HEK293 (cell line): ENCODE data around the gene SKOR1.

Experiments used
- BCL11B ChIP-seq: fragments of 450-650 bp; formaldehyde crosslinking; IDR thresholded peaks from 2 replicates; pipeline ENCODE4 v1.5.1; 2016; ENCODE audit warnings: low read depth, missing biosample characterization, missing genetic modification characterization
- IKZF3 ChIP-seq: fragments of 450-650 bp; IDR thresholded peaks from 2 replicates; pipeline ENCODE4 v1.5.0; 2018; ENCODE audit warnings: missing biosample characterization, mild to moderate bottlenecking, missing genetic modification characterization, moderate library complexity
- KLF1 ChIP-seq: fragments of 450-650 bp; formaldehyde crosslinking; IDR thresholded peaks from 2 replicates; pipeline ENCODE4 v1.5.1; 2016; ENCODE audit warnings: missing biosample characterization, missing genetic modification characterization
- KLF9 ChIP-seq: fragments of 450-650 bp; formaldehyde crosslinking; IDR thresholded peaks from 2 replicates; pipeline ENCODE4 v1.5.1; 2016; ENCODE audit warnings: missing biosample characterization, missing genetic modification characterization, low read depth
- MYNN ChIP-seq: fragments of 450-650 bp; formaldehyde crosslinking; IDR thresholded peaks from 2 replicates; pipeline ENCODE4 v1.5.1; 2016; ENCODE audit warnings: missing biosample characterization, missing genetic modification characterization, borderline replicate concordance
- TRIM28 ChIP-seq: IDR thresholded peaks from 2 replicates; pipeline ENCODE4 v1.6.1; 2011; ENCODE audit warnings: low read length, control low read depth, borderline replicate concordance
- TSHZ1 ChIP-seq: fragments of 450-650 bp; formaldehyde crosslinking; IDR thresholded peaks from 2 replicates; pipeline ENCODE4 v1.5.1; 2016; ENCODE audit warnings: missing biosample characterization, missing genetic modification characterization, borderline replicate concordance
- WT1 ChIP-seq: fragments of 450-650 bp; formaldehyde crosslinking; IDR thresholded peaks from 2 replicates; pipeline ENCODE4 v1.5.1; 2016; ENCODE audit warnings: missing biosample characterization, missing genetic modification characterization
- ZBTB21 ChIP-seq: fragments of 450-650 bp; formaldehyde crosslinking; IDR thresholded peaks from 2 replicates; pipeline ENCODE4 v1.5.1; 2017; ENCODE audit warnings: missing biosample characterization, missing genetic modification characterization
- ZBTB7A ChIP-seq: fragments of 450-650 bp; formaldehyde crosslinking; IDR thresholded peaks from 2 replicates; pipeline ENCODE4 v1.5.1; 2016; ENCODE audit warnings: low read depth, missing biosample characterization, missing genetic modification characterization
- ZFHX2 ChIP-seq: fragments of 450-650 bp; formaldehyde crosslinking; conservative IDR thresholded peaks from 2 replicates; pipeline ENCODE4 v1.5.1; 2016; ENCODE audit warnings: missing biosample characterization, missing genetic modification characterization
- ZFP3 ChIP-seq: fragments of 450-650 bp; formaldehyde crosslinking; IDR thresholded peaks from 2 replicates; pipeline ENCODE4 v1.5.1; 2016; ENCODE audit warnings: low read depth, missing biosample characterization, missing genetic modification characterization
- ZNF114 ChIP-seq: fragments of 450-650 bp; formaldehyde crosslinking; IDR thresholded peaks from 2 replicates; pipeline ENCODE4 v1.5.0; 2017; ENCODE audit warnings: missing biosample characterization, missing genetic modification characterization
- ZNF155 ChIP-seq: fragments of 450-650 bp; formaldehyde crosslinking; IDR thresholded peaks from 2 replicates; pipeline ENCODE4 v1.5.1; 2016; ENCODE audit warnings: missing biosample characterization, missing genetic modification characterization
- ZNF157 ChIP-seq: fragments of 450-650 bp; formaldehyde crosslinking; IDR thresholded peaks from 2 replicates; pipeline ENCODE4 v1.5.1; 2016; ENCODE audit warnings: missing biosample characterization, missing genetic modification characterization
- ZNF426 ChIP-seq: fragments of 450-650 bp; formaldehyde crosslinking; IDR thresholded peaks from 2 replicates; pipeline ENCODE4 v1.5.1; 2017; ENCODE audit warnings: missing biosample characterization, missing genetic modification characterization, mild to moderate bottlenecking, inconsistent platforms, moderate library complexity
- ZNF510 ChIP-seq: fragments of 450-650 bp; formaldehyde crosslinking; IDR thresholded peaks from 2 replicates; pipeline ENCODE4 v1.5.1; 2018; ENCODE audit warnings: mild to moderate bottlenecking, missing genetic modification characterization, missing biosample characterization; ENCODE audit not compliant: insufficient replicate concordance
- ZNF596 ChIP-seq: fragments of 450-650 bp; IDR thresholded peaks from 2 replicates; pipeline ENCODE4 v1.5.0; 2018; ENCODE audit warnings: missing biosample characterization, mild to moderate bottlenecking, missing genetic modification characterization, moderate library complexity
- ZNF670 ChIP-seq: fragments of 450-650 bp; formaldehyde crosslinking; IDR thresholded peaks from 2 replicates; pipeline ENCODE4 v1.5.1; 2016; ENCODE audit warnings: missing biosample characterization, missing genetic modification characterization, low read depth
- ZNF76 ChIP-seq: fragments of 450-650 bp; formaldehyde crosslinking; IDR thresholded peaks from 2 replicates; pipeline ENCODE4; 2016; ENCODE audit warnings: low read depth, missing biosample characterization, missing genetic modification characterization, borderline replicate concordance
- ZNF843 ChIP-seq: fragments of 450-650 bp; formaldehyde crosslinking; IDR thresholded peaks from 2 replicates; pipeline ENCODE4 v1.5.1; 2016; ENCODE audit warnings: missing biosample characterization, missing genetic modification characterization
- ZSCAN5A ChIP-seq: fragments of 450-650 bp; formaldehyde crosslinking; IDR thresholded peaks from 2 replicates; pipeline ENCODE4 v1.5.1; 2016; ENCODE audit warnings: missing biosample characterization, missing genetic modification characterization
- ZXDB ChIP-seq: fragments of 450-650 bp; formaldehyde crosslinking; IDR thresholded peaks from 2 replicates; pipeline ENCODE4 v1.5.1; 2016; ENCODE audit warnings: missing biosample characterization, missing genetic modification characterization
- TF ChIP-seq, protein P1 (sequence below): fragments of 450-650 bp; IDR thresholded peaks from 2 replicates; pipeline ENCODE4 v1.5.1; 2018; ENCODE audit warnings: missing biosample characterization, missing genetic modification characterization
- TF ChIP-seq, protein P2 (sequence below): fragments of 450-650 bp; formaldehyde crosslinking; IDR thresholded peaks from 2 replicates; pipeline ENCODE4 v1.5.1; 2016; ENCODE audit warnings: missing biosample characterization, missing genetic modification characterization
- TF ChIP-seq, protein P3 (sequence below): fragments of 450-650 bp; formaldehyde crosslinking; IDR thresholded peaks from 2 replicates; pipeline ENCODE4 v1.5.1; 2017; ENCODE audit warnings: missing biosample characterization, missing genetic modification characterization

SKOR1 gene

GRCh38 chr15:67792250-67792942, 32.9 kb upstream of the SKOR1 start (continued):
- TF ChIP-seq KLF1 (tag by site-specific recombination) (peak; percentile 67), ZNF114 (tag by site-specific recombination) (no peak), TRIM28 (no peak), ZNF76 (peak; percentile 79; the same call in 1 of the 2 replicates), ZNF596 (tag by site-specific recombination) (peak; percentile 76; the same call in 1 of the 2 replicates), TSHZ1 (peak; percentile 100), ZNF510 (tag by site-specific recombination) (peak; percentile 18), ZFP3 (no peak), MYNN (tag by site-specific recombination) (peak; percentile 57; the same call in 1 of the 2 replicates), ZNF155 (tag by site-specific recombination) (no peak), ZNF157 (tag by site-specific recombination) (no peak), ZBTB21 (tag by site-specific recombination) (peak; percentile 95), WT1 (tag by site-specific recombination) (peak; percentile 97), ZSCAN5A (tag by site-specific recombination) (peak; percentile 53; the same call in 1 of the 2 replicates), ZNF670 (tag by site-specific recombination) (no peak), ZBTB7A (no peak), ZFHX2 (tag by site-specific recombination) (peak; percentile 71), KLF9 (tag by site-specific recombination) (peak; percentile 56; the same call in 1 of the 2 replicates), BCL11B (tag by site-specific recombination) (peak; percentile 94), ZNF843 (peak; percentile 100), ZNF426 (tag by site-specific recombination) (no peak), ZXDB (tag by site-specific recombination) (peak; percentile 99), IKZF3 (tag by site-specific recombination) (peak; percentile 99)
- TF ChIP-seq, protein P1, sequence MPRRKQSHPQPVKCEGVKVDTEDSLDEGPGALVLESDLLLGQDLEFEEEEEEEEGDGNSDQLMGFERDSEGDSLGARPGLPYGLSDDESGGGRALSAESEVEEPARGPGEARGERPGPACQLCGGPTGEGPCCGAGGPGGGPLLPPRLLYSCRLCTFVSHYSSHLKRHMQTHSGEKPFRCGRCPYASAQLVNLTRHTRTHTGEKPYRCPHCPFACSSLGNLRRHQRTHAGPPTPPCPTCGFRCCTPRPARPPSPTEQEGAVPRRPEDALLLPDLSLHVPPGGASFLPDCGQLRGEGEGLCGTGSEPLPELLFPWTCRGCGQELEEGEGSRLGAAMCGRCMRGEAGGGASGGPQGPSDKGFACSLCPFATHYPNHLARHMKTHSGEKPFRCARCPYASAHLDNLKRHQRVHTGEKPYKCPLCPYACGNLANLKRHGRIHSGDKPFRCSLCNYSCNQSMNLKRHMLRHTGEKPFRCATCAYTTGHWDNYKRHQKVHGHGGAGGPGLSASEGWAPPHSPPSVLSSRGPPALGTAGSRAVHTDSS (tag by site-specific recombination): peak; percentile 47; the same call in 1 of the 2 replicates
- TF ChIP-seq, protein P2, sequence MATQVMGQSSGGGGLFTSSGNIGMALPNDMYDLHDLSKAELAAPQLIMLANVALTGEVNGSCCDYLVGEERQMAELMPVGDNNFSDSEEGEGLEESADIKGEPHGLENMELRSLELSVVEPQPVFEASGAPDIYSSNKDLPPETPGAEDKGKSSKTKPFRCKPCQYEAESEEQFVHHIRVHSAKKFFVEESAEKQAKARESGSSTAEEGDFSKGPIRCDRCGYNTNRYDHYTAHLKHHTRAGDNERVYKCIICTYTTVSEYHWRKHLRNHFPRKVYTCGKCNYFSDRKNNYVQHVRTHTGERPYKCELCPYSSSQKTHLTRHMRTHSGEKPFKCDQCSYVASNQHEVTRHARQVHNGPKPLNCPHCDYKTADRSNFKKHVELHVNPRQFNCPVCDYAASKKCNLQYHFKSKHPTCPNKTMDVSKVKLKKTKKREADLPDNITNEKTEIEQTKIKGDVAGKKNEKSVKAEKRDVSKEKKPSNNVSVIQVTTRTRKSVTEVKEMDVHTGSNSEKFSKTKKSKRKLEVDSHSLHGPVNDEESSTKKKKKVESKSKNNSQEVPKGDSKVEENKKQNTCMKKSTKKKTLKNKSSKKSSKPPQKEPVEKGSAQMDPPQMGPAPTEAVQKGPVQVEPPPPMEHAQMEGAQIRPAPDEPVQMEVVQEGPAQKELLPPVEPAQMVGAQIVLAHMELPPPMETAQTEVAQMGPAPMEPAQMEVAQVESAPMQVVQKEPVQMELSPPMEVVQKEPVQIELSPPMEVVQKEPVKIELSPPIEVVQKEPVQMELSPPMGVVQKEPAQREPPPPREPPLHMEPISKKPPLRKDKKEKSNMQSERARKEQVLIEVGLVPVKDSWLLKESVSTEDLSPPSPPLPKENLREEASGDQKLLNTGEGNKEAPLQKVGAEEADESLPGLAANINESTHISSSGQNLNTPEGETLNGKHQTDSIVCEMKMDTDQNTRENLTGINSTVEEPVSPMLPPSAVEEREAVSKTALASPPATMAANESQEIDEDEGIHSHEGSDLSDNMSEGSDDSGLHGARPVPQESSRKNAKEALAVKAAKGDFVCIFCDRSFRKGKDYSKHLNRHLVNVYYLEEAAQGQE (tag by site-specific recombination): 0 out of 2 replicates have a peak, but pooled peaks have one; percentile 35
- TF ChIP-seq, protein P3, sequence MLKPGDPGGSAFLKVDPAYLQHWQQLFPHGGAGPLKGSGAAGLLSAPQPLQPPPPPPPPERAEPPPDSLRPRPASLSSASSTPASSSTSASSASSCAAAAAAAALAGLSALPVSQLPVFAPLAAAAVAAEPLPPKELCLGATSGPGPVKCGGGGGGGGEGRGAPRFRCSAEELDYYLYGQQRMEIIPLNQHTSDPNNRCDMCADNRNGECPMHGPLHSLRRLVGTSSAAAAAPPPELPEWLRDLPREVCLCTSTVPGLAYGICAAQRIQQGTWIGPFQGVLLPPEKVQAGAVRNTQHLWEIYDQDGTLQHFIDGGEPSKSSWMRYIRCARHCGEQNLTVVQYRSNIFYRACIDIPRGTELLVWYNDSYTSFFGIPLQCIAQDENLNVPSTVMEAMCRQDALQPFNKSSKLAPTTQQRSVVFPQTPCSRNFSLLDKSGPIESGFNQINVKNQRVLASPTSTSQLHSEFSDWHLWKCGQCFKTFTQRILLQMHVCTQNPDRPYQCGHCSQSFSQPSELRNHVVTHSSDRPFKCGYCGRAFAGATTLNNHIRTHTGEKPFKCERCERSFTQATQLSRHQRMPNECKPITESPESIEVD (tag by site-specific recombination): peak; percentile 100
